Heart left ventricle (tissue), 16 donors: ENCODE results near the gene C3orf38. TPM values are rescaled to one million over a fixed set of nuclear protein-coding genes. Genes with fewer than 3 reads are reported as not detected.
"Not testable (repeated sequence)": the region's sequence is repeated elsewhere in the genome, so short reads cannot be mapped to it uniquely, and the experiment has no call there.

Experiments
- ATAC-seq, 4 donors: fragments of 200-7000 bp; cut with Tn5 transposase; one replicate each; pipeline ENCODE4 v1.9.1; 2020 to 2022; ENCODE audit warnings: moderate library complexity in 4 of 4, mild to moderate bottlenecking in 3 of 4, moderate number of reproducible peaks in 1 of 4
- DNase-seq, 5 donors: peaks; one replicate each; pipeline ENCODE4 v3.0.0-alpha.2; 2020
- H3K27ac ChIP-seq, 12 donors: fragments of 200-600 bp; sonication (generic) in 4 of 12; one replicate each; pipeline versions ENCODE4 v1.5.0 to v1.8.0; 2016 to 2022; ENCODE audit warnings: mild to moderate bottlenecking in 2 of 12
- H3K27me3 ChIP-seq, 9 donors: fragments of 200-600 bp; sonication (generic) in 2 of 9; one replicate each; pipeline versions ENCODE4 v1.5.1 to v1.8.0; 2016 to 2022; ENCODE audit warnings: mild to moderate bottlenecking in 3 of 9
- H3K36me3 ChIP-seq, 9 donors: fragments of 200-600 bp; sonication (generic) in 2 of 9; one replicate each; pipeline versions ENCODE4 v1.5.0 to v1.8.0; 2018 to 2022; ENCODE audit warnings: mild to moderate bottlenecking in 2 of 9
- H3K4me1 ChIP-seq, 12 donors: fragments of 200-600 bp; sonication (generic) in 4 of 12; one replicate each; pipeline versions ENCODE4 v1.5.0 to v1.8.0; 2016 to 2022; ENCODE audit warnings: mild to moderate bottlenecking in 3 of 12
- H3K4me3 ChIP-seq, 12 donors: fragments of 200-600 bp; sonication (generic) in 4 of 12; one replicate each; pipeline versions ENCODE4 v1.5.0 to v1.8.0; 2017 to 2022; ENCODE audit warnings: mild to moderate bottlenecking in 9 of 12, moderate library complexity in 4 of 12
- H3K9me3 ChIP-seq, 12 donors: fragments of 200-600 bp; sonication (generic) in 4 of 12; one replicate each; pipeline versions ENCODE4 v1.5.0 to v1.8.0; 2016 to 2022; ENCODE audit warnings: mild to moderate bottlenecking in 1 of 12
- CTCF ChIP-seq, 12 donors: fragments of 200-600 bp; sonication (generic) in 4 of 12; IDR thresholded peaks; one replicate each; pipeline versions ENCODE4 v1.5.0 to v1.8.0; 2018 to 2022; ENCODE audit warnings: antibody characterized with exemption in 12 of 12, mild to moderate bottlenecking in 5 of 12
- POLR2A ChIP-seq, 2 donors: fragments of 450-650 bp; IDR thresholded peaks; one replicate each; pipeline ENCODE4 v1.6.1; 2017; ENCODE audit warnings: antibody characterized with exemption in 2 of 2, mild to moderate bottlenecking in 2 of 2, moderate library complexity in 2 of 2
- WGBS, 4 donors: extraction: QIAGEN DNeasy Blood & Tissue Kit in 2 of 4; methylation state at CpG; one replicate each; pipeline versions ENCODE4 v1.1.5 to v1.1.7; 2013 to 2018; 5-methylcytosine and 5-hydroxymethylcytosine counted together
- intact Hi-C, 10 donors: fragments of 100-400 bp; cut with DNase I; formaldehyde crosslinking; loops; one replicate each; pipeline versions ENCODE4 v1.11.1 to v1.14.2; 2022
- polyA plus RNA-seq, 2 donors: library from polyadenylated mRNA; stranded (reverse); fragments of 200-250 nt; gene quantifications; one replicate each; pipeline ENCODE4 v1.2.3, GENCODE V29; 2013
- total RNA-seq, 9 donors: library from RNA; depleted of rRNA in 2 of 9; stranded (reverse); fragments of >200 nt in 2 of 9; fragmentation: NEBNext Ultra II Directional in 3 of 9; extraction: Animal tissue kit (Norgen Biotek cat#: 25700) in 3 of 9; gene quantifications; one replicate each; pipeline versions ENCODE4 v1.1.0 to v1.2.4, GENCODE V29; 2016 to 2023
- donor health status: ischemic (EF 13 %, LVEDD 7.1; RV severe dilation, severe dysfunction).
- donor health status: healthy with polysubstance abuse.
- donor health status: DM: no; HTN: yes; CAD: no.
- donor health status: DM: no; HTN: no; CAD: no.
- donor health status: ischemic (EF 25% LVEDD 6.9; RV normal size, moderate dysfunction).
- donor health status: ischemic (EF 25% LVEDD 5.7; RV mildly dilated, moderate dysfunction).
- donor health status: healthy.
- donor health status: DM: yes; HTN: yes; CAD: no.
- donor health status: ischemic (EF 35%, LVEDD 5.7; RV mildly dilated, moderate dysfunction).
- donor health status: nonischemic (EF 11% LVEDD 7.7; RV severe dilation, severe dysfunction).
- donor health status: DM: yes; HTN: yes; CAD: no.
- donor health status: PGD.
- donor health status: ischemic (EF 29% LVEDD 5.4; RV normal size, mild dysfunction).
- donor health status: nonischemic (EF 23%, LVEDD 6.1; RV moderate dilation, normal function).

C3orf38 gene
- total and polyA plus RNA-seq, 11 donors, result 4.3 to 21.5 (median 12.8) TPM

- intact Hi-C loops, result loop anchor here in 4 of 10 donors (10.0 kb wide), 4 partner anchors 53 to 763 kb away; no protein-coding TSS in a partner anchor
- no peak overlapping the region for H3K4me3 ChIP-seq
- DNase-seq (no peak), ATAC-seq (no peak)
- no peaks in the 10 kb centered on the region for H3K9me3 ChIP-seq
- 0 to 36% (median 16%) methylated on average over 1 of the region's 1 CpG for whole genome bisulfite sequencing, 4 donors
- H3K27ac ChIP-seq, result no peak overlapping the region
- peaks cover 0 to 19% (median 3%) of the 10 kb centered on the region in 12 donors for H3K4me1 ChIP-seq
- H3K36me3 ChIP-seq, result peaks cover 0 to 29% (median 12%) of the 10 kb centered on the region in 9 donors
- H3K27me3 ChIP-seq, result no peaks in the 10 kb centered on the region
- TF ChIP-seq CTCF (IDR thresholded peaks at IDR 0.05), result no peak
- no peak for TF ChIP-seq POLR2A (IDR thresholded peaks at IDR 0.05)
Measured at GRCh38 chr3:88117683-88118082, 32.1 kb upstream of the C3orf38 start.

GRCh38 chr3:88118603-88119002, 31.2 kb upstream of the C3orf38 start:
- not testable (repeated sequence) for H3K9me3 ChIP-seq, H3K27me3 ChIP-seq, DNase-seq, H3K4me3 ChIP-seq, H3K27ac ChIP-seq, ATAC-seq
- Histone ChIP-seq H3K4me1 (peaks cover 0 to 16% (median 0%) of the 10 kb centered on the region in 12 donors), H3K36me3 (peaks cover 0 to 29% (median 12%) of the 10 kb centered on the region in 9 donors)
- 96 to 100% (median 97%) methylated on average over 1 of the region's 2 CpGs for WGBS, 4 donors
- intact Hi-C loops, result loop anchor here in 4 of 10 donors (10.0 kb wide), 4 partner anchors 54 to 764 kb away; no protein-coding TSS in a partner anchor

- Histone ChIP-seq H3K36me3 (peaks cover 0 to 5% (median 0%) of the 10 kb centered on the region in 9 donors), H3K27ac (peak overlapping the region in 1 of 12 donors; percentile 2), H3K4me3 (no peak overlapping the region), H3K9me3 (no peaks in the 10 kb centered on the region), H3K27me3 (no peaks in the 10 kb centered on the region), H3K4me1 (peaks cover 0 to 7% (median 0%) of the 10 kb centered on the region in 12 donors)
- intact Hi-C loops, result no loop called here
- no peak for ATAC-seq
- WGBS, 4 donors, result 94 to 100% (median 99%) methylated on average over 1 of the region's 1 CpG
- no peak for DNase-seq
- TF ChIP-seq POLR2A (IDR thresholded peaks at IDR 0.05) (no peak), CTCF (IDR thresholded peaks at IDR 0.05) (no peak)
Measured at GRCh38 chr3:88123526-88123925, 26.2 kb upstream of the C3orf38 start.

- Histone ChIP-seq H3K27ac (no peak overlapping the region), H3K4me3 (no peak overlapping the region), H3K27me3 (no peaks in the 10 kb centered on the region), H3K4me1 (peaks cover 0 to 13% (median 0%) of the 10 kb centered on the region in 12 donors), H3K36me3 (peaks cover 0 to 72% (median 36%) of the 10 kb centered on the region in 9 donors), H3K9me3 (no peaks in the 10 kb centered on the region)
- TF ChIP-seq CTCF (IDR thresholded peaks at IDR 0.05), result no peak
- no peak for TF ChIP-seq POLR2A (IDR thresholded peaks at IDR 0.05)
- DNase-seq, result no peak
- ATAC-seq, result no peak
- 81 to 93% (median 87%) methylated on average over 1 of the region's 1 CpG for WGBS, 4 donors
- intact Hi-C loops, result no loop called here
Measured at GRCh38 chr3:88131695-88132094, 18.1 kb upstream of the C3orf38 start.

GRCh38 chr3:88132894-88133293, 16.9 kb upstream of the C3orf38 start:
- H3K9me3 ChIP-seq, result no peaks in the 10 kb centered on the region
- TF ChIP-seq POLR2A (IDR thresholded peaks at IDR 0.05) (no peak), CTCF (IDR thresholded peaks at IDR 0.05) (no peak)
- H3K4me1 ChIP-seq, result peaks cover 0 to 13% (median 0%) of the 10 kb centered on the region in 12 donors
- DNase-seq, result no peak
- no peak overlapping the region for H3K4me3 ChIP-seq
- H3K27me3 ChIP-seq, result no peaks in the 10 kb centered on the region
- no peak overlapping the region for H3K27ac ChIP-seq
- 75 to 100% (median 85%) methylated on average over 1 of the region's 1 CpG for WGBS, 4 donors
- ATAC-seq, result no peak
- H3K36me3 ChIP-seq, result peaks cover 0 to 83% (median 37%) of the 10 kb centered on the region in 9 donors
- intact Hi-C loops, result no loop called here
